GM12892 (cell line): ENCODE data around the gene CORIN.

Source experiments
- POLR2A ChIP-seq: IDR thresholded peaks from 2 replicates; pipeline ENCODE4 v1.6.1; 2011; ENCODE audit warnings: low read depth, low read length, control low read depth
- TAF1 ChIP-seq: IDR thresholded peaks from 2 replicates; pipeline ENCODE4 v1.6.1; 2011; ENCODE audit warnings: low read depth, mild to moderate bottlenecking, control low read depth, low read length, borderline replicate concordance

GRCh38 chr4:47809654-47810203 is 28.1 kb downstream of the CORIN start:
- TF ChIP-seq POLR2A (no peak), TAF1 (no peak)
